GM18951 (cell line): ENCODE data around the gene REEP3.
"Not testable (repeated sequence)": the region's sequence is repeated elsewhere in the genome, so short reads cannot be mapped to it uniquely, and the experiment has no call there.

Source experiments
- POLR2A ChIP-seq: IDR thresholded peaks from 4 replicates; pipeline ENCODE4 v1.6.1; 2011; ENCODE audit warnings: mild to moderate bottlenecking; ENCODE audit not compliant: insufficient read length, insufficient read depth; ENCODE audit errors: extremely low read depth
- in situ Hi-C: fragments of 300-500 bp; cut with MboI; formaldehyde crosslinking; loops from one replicate; pipeline ENCODE4 v1.12.0; 2022; ENCODE audit warnings: low sequenced_read_pairs, mixed read lengths, inconsistent platforms; ENCODE audit not compliant: unreplicated experiment

REEP3 gene

DNA sequence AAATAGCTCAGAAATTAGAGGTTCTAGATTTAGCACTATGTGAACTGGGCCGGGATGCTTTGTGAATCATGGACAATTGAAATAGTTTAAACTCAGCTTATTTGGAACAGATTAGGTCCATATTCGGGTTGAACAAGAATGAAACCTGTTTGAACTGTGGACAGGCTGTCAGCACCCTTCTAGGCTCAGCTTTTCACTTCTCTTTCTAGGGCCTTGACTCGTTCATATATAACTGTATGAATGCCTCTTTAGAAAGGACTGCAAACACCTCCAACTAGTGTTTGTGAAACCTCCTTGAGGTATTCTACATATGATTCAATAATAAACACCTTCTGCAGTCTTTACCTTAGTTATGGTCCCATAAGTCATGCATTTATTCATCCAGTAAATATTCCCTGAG is 115.6 kb downstream of the REEP3 start:
- TF ChIP-seq POLR2A = no peak
- in situ Hi-C loops = no loop called here

- no peak for TF ChIP-seq POLR2A
- in situ Hi-C loops = no loop called here
Measured at GRCh38 chr10:63637901-63638327, 116.7 kb downstream of the REEP3 start.

DNA sequence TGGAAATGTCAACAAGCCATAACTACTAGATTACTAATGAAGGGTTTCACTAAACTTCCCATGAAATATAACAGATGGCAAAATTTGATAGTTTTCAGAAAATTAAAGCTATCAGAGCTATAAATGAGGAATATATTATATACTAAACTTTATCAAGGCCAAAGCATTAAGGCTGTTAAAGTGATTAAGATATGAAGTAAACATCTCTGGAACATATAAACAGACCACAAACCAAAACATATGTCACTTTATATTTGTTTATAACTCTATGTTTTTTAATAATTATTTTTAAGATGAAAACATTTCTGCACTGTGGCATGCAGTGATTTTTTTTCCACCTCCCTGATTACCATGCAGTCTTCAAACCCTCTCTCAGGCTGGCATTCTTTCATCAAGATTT is 120.2 kb downstream of the REEP3 start:
- in situ Hi-C loops = no loop called here
- no peak for TF ChIP-seq POLR2A

DNA sequence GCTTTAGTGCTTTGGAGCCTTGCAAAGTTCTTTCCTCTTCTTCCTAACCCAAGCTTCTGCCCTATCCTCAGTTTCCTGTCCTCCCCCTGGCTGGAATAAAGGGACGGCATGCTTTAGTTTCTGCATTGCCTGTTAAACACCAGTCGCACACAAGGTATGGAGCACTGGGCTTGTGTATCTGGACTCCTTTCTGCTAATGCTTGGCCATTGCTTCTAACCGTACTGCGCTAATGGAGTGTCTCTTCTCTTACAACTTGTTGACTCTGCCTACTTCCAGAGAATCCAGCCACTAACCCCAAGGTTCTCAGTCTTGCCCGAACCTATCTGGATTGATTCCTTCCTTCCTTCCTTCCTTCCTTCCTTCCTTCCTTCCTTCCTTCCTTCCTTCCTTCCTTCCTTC is 120.6 kb downstream of the REEP3 start:
- no peak for TF ChIP-seq POLR2A
- in situ Hi-C loops = no loop called here

DNA sequence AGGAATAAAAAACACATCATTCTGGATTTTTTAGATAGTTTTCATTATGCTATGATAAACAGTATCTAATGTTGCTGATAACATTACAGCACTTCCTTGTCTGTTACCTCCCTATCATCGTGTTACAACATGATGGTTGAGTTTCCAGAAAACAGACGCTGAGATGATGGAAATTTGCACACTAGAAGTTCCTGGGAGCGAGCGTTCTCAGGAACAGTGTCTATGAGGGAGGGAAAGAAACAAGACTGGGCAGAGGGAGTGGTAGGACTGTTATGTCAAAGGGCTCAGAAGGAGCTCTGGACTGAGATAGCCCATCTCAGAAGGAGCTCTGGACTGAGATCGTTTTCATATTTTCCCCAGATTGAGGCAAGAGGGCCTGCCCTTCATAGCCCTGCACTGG is 121.6 kb downstream of the REEP3 start:
- in situ Hi-C loops = no loop called here
- TF ChIP-seq POLR2A = no peak

- TF ChIP-seq POLR2A = no peak
- in situ Hi-C loops = no loop called here
Measured at GRCh38 chr10:63644418-63645142, 123.4 kb downstream of the REEP3 start.

GRCh38 chr10:63645195-63645594 is 124.0 kb downstream of the REEP3 start:
- no peak for TF ChIP-seq POLR2A
- in situ Hi-C loops = no loop called here

GRCh38 chr10:63646491-63646890 is 125.3 kb downstream of the REEP3 start:
- in situ Hi-C loops = no loop called here
- TF ChIP-seq POLR2A = no peak

DNA sequence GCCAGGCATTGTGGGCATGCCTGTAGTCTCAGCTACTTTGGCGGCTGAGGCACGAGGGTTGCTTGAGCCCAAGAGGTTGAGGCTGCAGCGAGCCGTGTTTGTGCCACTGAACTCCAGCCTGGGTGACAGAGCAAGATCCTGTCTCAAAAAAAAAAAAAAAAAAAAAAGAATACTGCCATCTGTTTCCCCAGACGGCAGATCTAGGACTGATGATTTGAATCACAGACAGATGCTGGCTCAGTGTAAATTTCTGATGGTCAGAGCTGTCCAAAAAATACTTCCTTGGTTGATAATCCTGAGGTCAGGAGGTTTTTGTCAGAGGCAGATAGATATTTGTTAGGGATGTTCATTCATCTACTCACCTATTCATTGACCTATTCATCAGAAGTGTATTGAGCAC is 130.7 kb downstream of the REEP3 start:
- TF ChIP-seq POLR2A = no peak
- in situ Hi-C loops = no loop called here

GRCh38 chr10:63653747-63654146 is 132.5 kb downstream of the REEP3 start:
- no peak for TF ChIP-seq POLR2A
- in situ Hi-C loops = no loop called here

- no peak for TF ChIP-seq POLR2A
- in situ Hi-C loops = no loop called here
Measured at GRCh38 chr10:63657761-63658160, 136.6 kb downstream of the REEP3 start.

DNA sequence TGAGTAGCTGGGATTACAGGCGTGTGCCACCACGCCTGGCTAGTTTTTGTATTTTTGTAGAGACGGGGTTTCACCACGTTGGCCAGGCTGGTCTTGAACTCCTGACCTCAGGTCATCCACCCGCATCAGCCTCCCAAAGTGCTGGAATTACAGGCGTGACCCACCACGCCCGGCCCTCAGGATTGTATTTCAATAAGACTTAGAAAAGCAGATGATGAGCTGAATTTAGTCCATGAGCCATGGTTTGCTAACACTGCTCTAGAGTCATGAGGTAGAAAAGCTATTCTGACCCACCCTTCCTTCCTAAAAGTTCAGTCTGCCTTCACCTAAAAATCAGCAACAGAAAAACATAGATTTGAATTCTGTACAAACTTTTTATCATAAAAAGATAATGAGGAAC is 139.7 kb downstream of the REEP3 start:
- in situ Hi-C loops = not testable (repeated sequence)

GRCh38 chr10:63661347-63661746 is 140.1 kb downstream of the REEP3 start:
- TF ChIP-seq POLR2A = no peak

GRCh38 chr10:63664341-63664885 is 143.2 kb downstream of the REEP3 start:
- TF ChIP-seq POLR2A = no peak
- in situ Hi-C loops = no loop called here

More at GRCh38 chr10:63661347-63661746, 140.1 kb downstream of the REEP3 start:
- in situ Hi-C loops = no loop called here

DNA sequence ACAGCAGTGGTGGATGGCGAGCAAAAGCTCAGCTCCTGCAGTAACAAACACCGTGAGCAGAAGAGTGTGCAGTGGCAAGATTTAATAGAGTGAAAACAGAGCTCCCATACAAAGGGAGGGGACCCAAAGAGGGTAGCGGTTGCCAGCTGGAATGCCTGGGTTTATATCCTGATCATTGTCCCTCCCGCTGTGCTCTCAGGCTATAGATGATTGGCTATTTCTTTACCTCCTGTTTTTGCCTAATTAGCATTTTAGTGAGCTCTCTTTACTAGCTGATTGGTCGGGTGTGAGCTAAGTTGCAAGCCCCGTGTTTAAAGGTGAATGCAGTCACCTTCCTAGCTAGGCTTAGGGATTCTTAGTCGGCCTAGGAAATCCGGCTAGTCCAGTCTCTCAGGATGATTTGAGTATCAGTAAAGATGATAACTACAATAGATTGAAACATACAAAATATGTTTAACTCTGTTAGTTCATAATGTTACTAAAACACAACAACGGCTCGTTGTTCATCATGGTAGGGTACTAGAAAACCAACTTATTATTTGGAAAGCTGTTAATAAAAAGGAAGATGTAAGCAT is 143.9 kb downstream of the REEP3 start:
- in situ Hi-C loops = not testable (repeated sequence)
